ENCODE results near the gene GALNT8.
"Not testable (repeated sequence)": the region's sequence is repeated elsewhere in the genome, so short reads cannot be mapped to it uniquely, and the experiment has no call there.

GALNT8 gene

GRCh38 chr12:4743046-4743445, 22.8 kb downstream of the GALNT8 start:
- DNase-seq (ENCODE audit: low spot score), result no peak

- DNase-seq (ENCODE audit: low spot score), result no peak
Measured at GRCh38 chr12:4744709-4745108, 24.5 kb downstream of the GALNT8 start.

DNA sequence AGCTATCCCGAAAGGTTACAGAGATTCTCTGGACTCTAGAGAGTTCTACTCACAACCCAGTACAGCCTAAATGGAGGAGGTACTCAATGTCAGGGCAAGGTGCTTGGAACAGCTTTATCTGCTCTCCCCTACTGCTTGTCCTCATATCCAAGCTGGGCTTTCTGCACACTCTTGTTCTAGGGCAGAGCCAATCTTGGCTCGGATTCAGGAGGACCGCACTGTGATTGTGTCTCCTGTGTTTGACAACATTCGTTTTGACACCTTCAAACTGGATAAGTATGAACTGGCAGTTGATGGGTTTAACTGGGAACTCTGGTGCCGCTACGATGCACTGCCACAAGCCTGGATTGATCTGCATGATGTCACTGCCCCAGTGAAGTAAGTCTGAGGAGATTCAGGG, 25.0 kb downstream of the GALNT8 start:
- no peak for DNase-seq (ENCODE audit: low spot score)

GRCh38 chr12:4751654-4752053, 31.5 kb downstream of the GALNT8 start:
- not testable (repeated sequence) for DNase-seq (ENCODE audit: low spot score)

GRCh38 chr12:4762773-4763172, 42.6 kb downstream of the GALNT8 start:
- DNase-seq (ENCODE audit: low spot score), result no peak

GRCh38 chr12:4763549-4763948, 43.3 kb downstream of the GALNT8 start:
- DNase-seq (ENCODE audit: low spot score), result peak; percentile 34

DNA sequence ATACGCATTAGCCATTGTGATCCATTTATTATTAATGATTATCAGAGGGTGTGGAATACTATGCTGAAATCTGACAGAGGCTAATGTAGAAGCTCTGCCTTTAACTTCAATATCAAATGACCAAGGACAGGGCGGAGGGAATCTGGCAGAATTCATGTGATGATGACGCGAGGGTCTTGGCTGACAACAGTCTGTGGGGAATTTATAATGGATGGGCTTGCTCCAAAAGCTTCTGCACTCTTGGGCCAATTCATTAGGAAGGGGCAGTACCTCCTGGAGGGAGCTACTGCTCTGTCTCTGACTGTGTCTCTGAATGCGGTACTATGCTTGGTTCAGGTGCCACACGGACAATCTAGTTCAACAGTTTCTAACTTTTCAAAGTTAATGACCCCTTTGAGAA, 46.2 kb downstream of the GALNT8 start:
- DNase-seq (ENCODE audit: low spot score), result no peak

DNA sequence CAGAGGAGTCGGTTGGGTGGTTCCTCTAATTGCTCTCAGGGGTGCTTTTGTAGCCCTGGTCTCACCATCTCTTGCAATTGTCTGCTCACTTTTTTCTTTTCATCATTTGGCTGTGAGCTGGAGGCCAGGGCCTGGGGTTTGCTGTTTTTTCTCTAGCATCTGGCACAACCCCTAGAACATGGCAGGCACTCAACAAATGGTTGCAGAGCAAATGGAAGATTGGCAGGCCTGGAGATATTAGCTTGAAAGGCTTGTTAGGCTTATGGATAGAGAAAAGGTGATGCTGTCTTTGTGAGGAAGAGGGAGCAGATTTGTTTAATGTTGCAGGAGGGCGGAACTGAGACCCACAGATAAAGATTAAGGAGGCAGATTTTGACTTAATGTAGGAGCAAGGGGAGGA, 47.0 kb downstream of the GALNT8 start:
- DNase-seq (ENCODE audit: low spot score), result no peak

- DNase-seq (ENCODE audit: low spot score), result no peak
Measured at GRCh38 chr12:4768341-4768740, 48.1 kb downstream of the GALNT8 start.

GRCh38 chr12:4769073-4769472, 48.9 kb downstream of the GALNT8 start:
- DNase-seq (ENCODE audit: low spot score), result no peak

DNA sequence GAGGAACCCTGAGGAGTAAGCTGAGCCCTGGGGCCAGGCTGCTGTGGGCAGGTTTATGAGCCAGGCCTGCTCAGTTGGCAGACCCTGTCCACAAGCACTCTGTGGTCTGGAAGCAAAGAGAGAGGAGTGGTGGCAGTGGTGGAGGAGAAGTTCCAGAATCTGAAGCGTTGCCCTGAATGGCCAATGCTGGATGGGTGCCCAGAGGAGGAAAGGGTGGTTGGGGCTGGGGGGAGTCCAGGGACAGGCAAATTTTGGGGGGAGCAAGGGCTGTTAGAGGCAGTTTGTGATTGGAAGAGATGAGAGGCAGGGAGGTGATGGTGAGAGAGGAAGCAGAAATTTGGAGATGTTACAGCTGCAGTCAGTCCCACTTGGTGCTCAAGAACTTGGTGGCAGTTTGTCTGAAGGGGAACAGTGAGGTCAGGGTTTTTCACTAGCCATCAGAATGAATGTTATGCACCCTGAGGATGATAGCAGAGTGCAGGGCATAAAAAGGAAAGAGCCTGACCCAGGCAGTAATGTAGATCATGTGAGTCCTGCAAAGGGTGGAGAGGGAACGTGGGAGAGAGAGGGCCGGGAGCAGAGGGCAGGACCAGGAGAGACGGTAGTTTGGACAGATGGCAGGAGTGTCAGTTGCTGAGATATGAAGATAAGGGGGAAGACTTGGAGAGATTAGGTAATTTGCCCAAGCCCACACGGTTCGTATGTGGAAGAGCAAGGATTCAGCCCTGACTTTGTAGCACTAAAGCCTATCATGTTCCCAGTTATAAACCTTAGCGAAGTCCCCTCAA, 51.2 kb downstream of the GALNT8 start:
- DNase-seq (ENCODE audit: low spot score), result no peak

GRCh38 chr12:4771960-4772566, 51.9 kb downstream of the GALNT8 start:
- DNase-seq (ENCODE audit: low spot score), result no peak

GRCh38 chr12:4775936-4776335, 55.7 kb downstream of the GALNT8 start:
- DNase-seq (ENCODE audit: low spot score), result no peak

DNA sequence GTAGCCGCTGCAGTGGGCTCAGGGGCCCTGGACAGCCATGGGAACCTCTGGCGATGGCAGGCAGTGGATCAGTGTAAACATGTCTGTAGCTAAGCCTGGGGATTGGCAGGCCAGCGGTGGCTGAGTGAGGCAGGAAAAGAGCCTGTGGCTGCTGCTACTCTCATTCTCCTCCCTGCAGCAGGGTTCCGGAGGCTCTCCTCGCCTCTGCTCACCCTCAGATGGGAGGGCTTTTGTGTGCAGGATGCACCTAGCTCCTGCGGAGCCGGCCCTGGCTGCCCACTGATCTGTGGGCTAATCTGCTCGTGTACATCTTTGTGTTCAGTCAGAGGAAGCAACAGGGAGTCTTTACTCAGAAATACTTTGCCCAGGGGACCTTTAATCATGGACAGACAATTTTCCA, 59.5 kb downstream of the GALNT8 start:
- DNase-seq (ENCODE audit: low spot score), result no peak

- no peak for DNase-seq (ENCODE audit: low spot score)
Measured at GRCh38 chr12:4780641-4781611, 60.7 kb downstream of the GALNT8 start.

GRCh38 chr12:4784404-4785054, 64.3 kb downstream of the GALNT8 start:
- no peak for DNase-seq (ENCODE audit: low spot score)

GRCh38 chr12:4786795-4787194, 66.6 kb downstream of the GALNT8 start:
- no peak for DNase-seq (ENCODE audit: low spot score)

- no peak for DNase-seq (ENCODE audit: low spot score)
Measured at GRCh38 chr12:4787965-4788364, 67.8 kb downstream of the GALNT8 start.

- no peak for DNase-seq (ENCODE audit: low spot score)
Measured at GRCh38 chr12:4789776-4790175, 69.6 kb downstream of the GALNT8 start.

GRCh38 chr12:4791497-4791896, 71.3 kb downstream of the GALNT8 start:
- DNase-seq (ENCODE audit: low spot score), result no peak

DNA sequence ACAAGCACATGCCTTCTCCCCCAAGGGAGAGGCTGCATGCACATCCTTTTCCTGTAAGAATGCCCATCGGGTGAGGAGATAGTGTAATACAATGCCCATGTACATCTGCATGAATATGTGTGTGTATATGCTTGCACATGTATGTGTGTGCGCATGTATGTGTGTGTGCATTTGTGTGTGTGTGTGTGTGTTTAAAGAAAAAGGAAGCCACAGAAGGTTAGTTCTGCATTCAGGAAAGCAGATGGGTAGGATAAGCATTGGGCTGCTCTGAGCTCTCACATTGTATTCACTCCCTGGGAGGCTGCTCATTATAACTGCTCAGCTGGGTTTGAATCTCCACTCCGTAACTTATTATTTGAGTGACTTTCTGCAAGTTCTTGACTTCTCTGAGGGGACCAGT, 74.3 kb downstream of the GALNT8 start:
- DNase-seq (ENCODE audit: low spot score), result no peak

GRCh38 chr12:4796216-4796615, 76.0 kb downstream of the GALNT8 start:
- no peak for DNase-seq (ENCODE audit: low spot score)
